ENCODE results near the gene CD99. TPM values are rescaled to one million over a fixed set of nuclear protein-coding genes. Genes with fewer than 3 reads are reported as not detected.

The CD99 gene
- total and polyA plus RNA-seq, 9 of the 15 experiments (the other 6 are each of a cell fraction or from before 2014, with no cell fraction given), result 5.0 to 55.3 (median 34.5) TPM

- intact Hi-C loops (cut with micrococcal nuclease), result no loop called here
- TF ChIP-seq BRF1 (IDR thresholded peaks at IDR 0.05; ENCODE audit: borderline replicate concordance, extremely low read depth, insufficient read length) (no peak), POLR2AphosphoS5 (IDR thresholded peaks at IDR 0.05; ENCODE audit: control insufficient read depth, insufficient read depth, low read depth, low read length) (no peak), PCBP2 (IDR thresholded peaks at IDR 0.05; ENCODE audit: low read depth, low read length, poor library complexity, severe bottlenecking) (no peak), ZC3H8 (IDR thresholded peaks at IDR 0.05) (no peak), ZNF277 (CRISPR knock-in tag; IDR thresholded peaks at IDR 0.05; ENCODE audit: borderline replicate concordance) (no peak), NCOA2 (IDR thresholded peaks at IDR 0.05; ENCODE audit: partially characterized antibody in 2 of 2) (no peak), KLF10 (CRISPR knock-in tag; IDR thresholded peaks at IDR 0.05) (no peak), CHCHD3 (CRISPR knock-in tag; IDR thresholded peaks at IDR 0.05) (no peak)
- no peak for DNase-seq (ENCODE audit: extremely low read depth in 1 of 4, low spot score in 3 of 4)
- Histone ChIP-seq H3K9me3 (replicated peaks; ENCODE audit: control insufficient read depth, insufficient read depth, low read depth, low read length) (0 out of 2 replicates have a peak, but pooled peaks cover 1% of the 10 kb centered on the region), H3K4me3 (no peak overlapping the region), H3K27me3 (ENCODE audit: control insufficient read depth in 2 of 2, insufficient read depth in 2 of 2, low read length in 2 of 2) (no peaks in the 10 kb centered on the region), H4K20me1 (replicated peaks; ENCODE audit: control insufficient read depth, insufficient read depth, low read length) (no peaks in the 10 kb centered on the region), H3K79me2 (ENCODE audit: control insufficient read depth, insufficient read depth, low read length) (no peaks in the 10 kb centered on the region), H2AFZ (ENCODE audit: low read depth, low read length) (no peak overlapping the region), H3K9ac (ENCODE audit: insufficient read depth in 1 of 2, low read depth in 2 of 2, low read length in 2 of 2) (no peak overlapping the region), H3K27ac (ENCODE audit: extremely low read depth, low read depth, low read length) (no peak overlapping the region), H3K4me1 (replicated peaks in 1 of 2; ENCODE audit: control insufficient read depth in 2 of 2, insufficient read depth in 2 of 2, low read length in 2 of 2) (no peaks in the 10 kb centered on the region), H3K9me1 (ENCODE audit: control insufficient read depth, insufficient read depth, low read length) (no peaks in the 10 kb centered on the region), H3K36me3 (ENCODE audit: control insufficient read depth, insufficient read depth, low read length) (no peaks in the 10 kb centered on the region), H3K4me2 (ENCODE audit: insufficient read depth, low read length) (no peak overlapping the region)
- ChIA-PET POLR2A (no interaction called here), CTCF (ENCODE audit: low intra/inter-chr PET ratio) (no interaction called here)
- no peak for ATAC-seq
- FAIRE-seq, result no peak
- in situ Hi-C loops (cut with MboI), result no loop called here
- BruUV-seq (replicated peaks), result no TSS peak
- WGBS (ENCODE audit: insufficient coverage, low coverage, missing lambda C conversion rate), result 44% methylated on average over 6 of the region's 9 CpGs
Observed at GRCh38 chrX:2733286-2733685, 42.2 kb downstream of the CD99 start.
